ENCODE results near the gene KCNIP3.
"Not testable (repeated sequence)": the region's sequence is repeated elsewhere in the genome, so short reads cannot be mapped to it uniquely, and the experiment has no call there.

Gene KCNIP3

DNA sequence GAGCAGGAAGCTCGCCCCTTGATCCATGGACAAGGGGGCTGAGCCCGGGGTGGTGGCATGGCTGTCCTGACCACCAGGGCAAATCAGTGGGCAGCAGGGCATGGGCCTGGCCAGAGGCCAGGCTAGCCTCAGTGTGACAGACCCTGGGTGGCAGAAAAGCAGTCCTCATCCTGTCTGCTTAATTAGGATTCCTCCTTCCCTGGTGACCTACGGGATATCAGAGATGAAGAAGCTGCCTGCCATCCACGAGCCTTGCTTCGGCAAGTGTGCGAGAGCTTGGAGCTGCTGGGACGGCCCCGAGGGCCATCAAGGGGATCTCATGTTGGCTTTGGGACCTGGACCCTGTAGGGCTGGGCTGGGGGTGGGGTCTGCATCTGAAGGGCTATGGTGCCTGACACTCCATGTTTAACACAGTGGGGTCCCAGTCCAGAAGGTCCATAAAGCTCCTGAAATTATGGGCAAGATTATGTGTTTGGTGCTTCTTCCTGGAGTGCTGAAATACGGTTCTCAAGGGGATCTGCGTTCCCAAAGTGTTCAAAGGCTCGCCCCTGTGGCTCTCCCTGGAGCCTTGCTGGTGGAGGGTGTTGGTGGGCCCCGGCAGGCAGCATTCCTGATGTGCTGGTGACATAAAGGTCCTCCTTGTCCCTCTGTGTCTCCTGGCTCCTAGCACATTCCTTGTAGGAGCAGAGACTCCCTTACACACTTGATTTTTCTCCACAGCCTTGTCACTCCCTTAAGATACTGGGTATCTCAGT, 52.6 kb downstream of the KCNIP3 start:
- no peak for DNase-seq

DNA sequence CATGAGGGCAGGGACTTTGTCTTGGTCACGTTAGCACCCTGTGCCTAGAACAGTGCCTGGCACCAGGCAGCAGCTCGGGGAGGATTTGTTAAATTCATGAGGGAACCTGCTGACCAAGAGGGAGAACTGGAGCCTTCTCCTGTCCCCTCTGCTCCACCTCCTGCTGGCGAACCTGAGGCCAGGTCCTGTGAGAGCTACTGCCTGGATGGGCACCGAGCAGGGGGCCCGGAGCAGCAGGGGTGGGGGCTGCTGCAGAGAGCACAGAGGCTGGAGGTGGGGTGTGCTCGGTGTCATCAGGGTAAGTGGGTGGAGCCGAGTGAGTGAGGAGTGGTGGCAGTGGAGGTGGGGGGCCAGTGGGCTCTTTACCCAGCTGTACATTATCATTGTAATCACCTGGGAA, 53.2 kb downstream of the KCNIP3 start:
- no peak for DNase-seq

DNA sequence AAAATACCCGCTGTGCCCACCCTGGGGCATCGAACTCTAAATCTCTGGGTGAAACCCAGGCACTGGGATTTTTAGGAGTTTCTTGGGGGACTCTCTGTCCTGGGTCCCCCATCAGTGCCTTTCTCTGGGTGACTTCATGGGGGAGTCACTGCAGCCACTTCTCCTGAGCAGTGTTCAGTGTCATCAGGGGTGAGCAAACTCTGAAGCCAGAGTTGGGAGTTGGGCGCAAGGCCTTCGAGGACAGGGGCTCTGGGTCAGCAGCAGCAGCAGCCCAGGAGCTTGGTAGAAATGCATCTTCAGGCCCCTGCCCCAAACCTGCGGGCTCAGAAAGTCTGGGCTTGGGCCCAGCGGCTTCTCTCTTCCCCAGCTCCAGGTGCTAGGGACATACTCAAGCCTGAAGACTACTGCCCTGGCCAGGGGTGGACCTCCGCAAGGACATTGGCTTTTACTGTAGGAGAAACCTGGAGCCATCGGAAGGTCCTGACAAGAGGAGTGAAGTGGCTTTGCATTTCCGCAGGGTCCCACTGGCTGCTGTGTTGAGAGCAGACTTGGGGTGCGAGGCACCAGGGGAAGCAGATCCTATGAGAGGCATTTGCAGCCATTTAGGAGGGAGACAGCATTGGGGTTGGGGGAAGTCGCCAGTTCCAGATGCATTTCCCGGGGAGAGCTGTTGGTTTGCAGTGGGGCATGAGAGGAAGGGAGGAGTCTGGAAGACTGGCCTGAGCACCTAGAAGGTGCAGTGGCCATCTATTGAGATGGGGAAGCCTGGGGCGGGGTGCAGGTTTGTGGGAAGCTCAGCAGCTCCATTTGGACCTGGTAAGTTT, 53.8 kb downstream of the KCNIP3 start:
- no peak for DNase-seq

DNA sequence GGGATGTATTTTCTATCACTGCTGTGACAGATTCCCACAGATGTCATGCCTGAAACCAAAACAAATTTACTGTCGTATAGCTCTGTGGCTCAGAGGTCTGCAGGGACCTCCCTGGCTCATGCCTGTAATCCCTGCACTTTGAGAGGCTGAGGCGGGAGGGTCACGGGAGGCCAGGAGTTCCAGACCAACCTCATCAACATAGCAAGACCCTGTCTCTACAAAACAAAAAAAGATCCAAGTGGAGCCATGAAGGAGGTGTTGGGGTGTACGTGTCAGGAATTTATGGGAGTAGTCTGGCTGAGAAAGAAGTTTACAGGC, 54.4 kb downstream of the KCNIP3 start:
- DNase-seq = no peak

DNA sequence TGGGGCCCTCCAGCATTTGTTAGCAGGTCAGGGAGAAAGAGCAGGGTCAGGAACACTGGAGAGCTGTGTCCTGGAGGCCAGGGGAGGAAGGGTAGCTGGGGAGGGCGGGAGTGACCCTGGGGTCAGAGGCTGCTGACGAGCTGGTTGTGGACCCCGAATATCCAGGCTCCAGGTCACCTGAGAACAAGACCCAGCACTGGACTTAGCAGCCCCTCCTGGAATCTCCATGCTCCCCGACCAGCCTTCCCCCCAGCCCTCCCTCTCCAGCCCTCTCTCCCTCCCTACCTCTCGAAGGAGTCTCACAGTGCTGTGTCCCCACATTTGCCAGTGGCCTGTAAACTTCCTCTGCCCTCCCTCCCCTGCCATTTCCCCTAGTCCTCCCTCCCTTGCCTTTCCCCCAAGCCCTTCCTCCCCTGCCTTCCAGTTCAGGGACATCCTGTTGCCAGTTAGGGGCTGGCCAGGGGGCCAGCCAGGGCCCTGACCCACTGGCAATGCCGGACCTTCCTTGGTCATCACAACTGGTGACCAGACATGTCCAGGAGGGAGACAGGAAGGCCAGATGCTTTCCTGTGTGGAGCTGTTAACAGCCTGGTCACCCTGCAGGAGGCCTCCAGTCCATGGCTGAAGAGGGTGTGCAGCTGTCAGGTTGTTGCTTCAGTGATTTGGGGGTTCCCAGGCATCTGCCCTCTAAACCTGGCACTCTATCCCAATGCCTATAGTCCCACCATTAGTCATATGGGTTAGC, 55.3 kb downstream of the KCNIP3 start:
- no peak for DNase-seq

DNA sequence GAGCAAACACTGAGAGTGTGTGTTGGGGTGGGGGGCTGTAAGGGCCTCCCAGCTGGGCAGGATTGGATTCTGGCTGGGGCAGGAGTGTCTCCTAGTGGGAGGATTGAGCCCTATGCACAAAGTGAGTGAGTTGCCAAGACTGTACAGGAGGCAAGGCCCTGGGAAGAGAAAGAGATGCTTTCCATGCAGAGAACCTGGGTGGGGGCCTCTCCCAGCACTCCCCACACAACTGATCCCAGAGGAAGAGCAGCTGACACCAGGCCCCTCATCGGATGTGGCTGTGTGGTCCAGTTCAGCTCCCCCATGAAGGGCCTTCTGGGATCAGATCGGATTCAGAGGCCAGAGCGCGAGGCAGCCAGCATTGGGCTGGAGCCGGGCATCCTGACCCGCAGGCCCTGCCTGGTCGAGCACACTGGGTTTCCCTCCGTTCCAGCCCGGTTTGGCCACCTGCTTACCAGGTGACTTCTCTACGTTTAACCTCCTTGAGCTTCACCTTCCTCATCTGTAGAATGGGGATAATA, 56.0 kb downstream of the KCNIP3 start:
- DNase-seq = no peak

DNA sequence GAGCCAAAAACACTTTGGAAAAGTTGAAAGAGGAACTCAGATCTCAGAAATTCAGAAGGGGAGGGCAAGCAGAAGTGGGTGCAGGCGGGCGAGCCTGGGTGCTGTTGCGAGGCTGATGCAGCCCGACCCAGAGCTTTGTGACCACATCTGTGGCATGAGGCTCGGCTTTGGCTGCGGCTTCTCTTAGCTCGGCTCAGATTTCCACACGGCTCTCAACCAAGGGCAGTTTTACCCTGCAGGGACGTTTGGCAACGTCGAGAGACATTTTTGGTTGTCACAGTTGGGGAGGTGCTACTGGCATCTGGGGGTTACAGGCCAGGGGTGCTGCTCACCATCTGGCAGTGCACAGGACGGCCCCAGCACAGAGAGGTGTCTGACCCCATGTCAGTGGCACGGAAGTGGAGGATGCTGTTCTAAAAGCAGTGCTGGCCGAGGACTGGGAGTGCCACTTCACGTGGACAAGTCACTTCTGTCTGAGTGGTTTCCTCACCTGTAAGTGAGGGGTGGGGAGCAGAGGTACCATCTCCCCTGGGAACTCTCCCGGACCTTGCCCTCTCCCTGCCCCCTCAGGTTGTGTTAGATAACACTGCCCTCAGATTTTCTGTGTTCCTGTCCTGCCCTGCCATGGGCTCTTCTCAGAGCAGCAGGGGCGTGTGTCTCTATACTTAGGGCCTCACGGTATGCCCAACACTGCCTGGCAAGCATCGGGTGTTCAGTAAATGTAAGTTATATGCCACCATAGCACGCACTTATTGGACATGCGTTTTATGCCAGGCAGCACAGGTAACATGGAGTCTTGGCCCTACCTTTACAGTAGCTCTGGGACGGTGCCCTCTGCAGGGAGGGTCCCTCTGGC, 56.7 kb downstream of the KCNIP3 start:
- no peak for DNase-seq

DNA sequence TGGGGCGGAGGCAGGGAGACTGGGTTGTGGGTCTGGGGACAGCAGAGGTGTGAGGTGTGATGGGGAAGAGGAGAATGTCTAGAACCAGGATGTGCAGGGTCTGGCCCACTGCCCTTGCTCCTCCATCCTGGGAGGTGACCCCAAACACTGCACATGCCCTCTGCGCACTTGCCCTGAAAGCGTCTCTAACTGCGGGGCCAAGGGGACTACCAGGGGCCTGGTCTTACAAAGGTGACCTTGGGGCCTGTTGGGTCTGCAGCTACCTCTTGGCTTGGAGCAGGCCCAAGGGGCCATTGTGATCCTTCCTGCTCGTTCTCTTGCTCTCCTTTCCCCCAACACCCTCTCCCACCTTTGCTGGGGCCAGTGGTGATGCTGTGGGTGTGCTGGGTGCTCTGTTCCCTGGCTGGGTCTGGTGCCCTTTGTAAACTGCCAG, 57.3 kb downstream of the KCNIP3 start:
- DNase-seq = no peak

DNA sequence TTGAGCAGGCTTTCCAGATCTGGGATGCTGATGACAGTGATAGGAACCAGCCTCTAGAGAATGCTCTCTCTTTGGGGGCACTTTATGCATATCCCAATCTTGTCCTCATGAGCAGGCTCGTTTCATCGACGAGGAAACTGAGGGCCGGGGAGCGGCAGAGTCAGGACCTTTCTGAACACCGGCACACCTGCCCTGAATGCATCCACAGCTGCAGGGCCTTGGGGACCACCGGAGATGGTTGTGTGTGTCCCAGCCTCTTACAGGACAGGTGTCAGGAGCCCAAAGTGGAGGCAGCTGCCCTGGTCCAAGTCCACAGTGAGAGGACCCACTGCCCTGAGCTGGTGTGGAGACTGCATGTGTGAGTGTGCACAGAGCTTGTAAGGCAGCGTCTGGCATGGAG, 57.8 kb downstream of the KCNIP3 start:
- no peak for DNase-seq

DNA sequence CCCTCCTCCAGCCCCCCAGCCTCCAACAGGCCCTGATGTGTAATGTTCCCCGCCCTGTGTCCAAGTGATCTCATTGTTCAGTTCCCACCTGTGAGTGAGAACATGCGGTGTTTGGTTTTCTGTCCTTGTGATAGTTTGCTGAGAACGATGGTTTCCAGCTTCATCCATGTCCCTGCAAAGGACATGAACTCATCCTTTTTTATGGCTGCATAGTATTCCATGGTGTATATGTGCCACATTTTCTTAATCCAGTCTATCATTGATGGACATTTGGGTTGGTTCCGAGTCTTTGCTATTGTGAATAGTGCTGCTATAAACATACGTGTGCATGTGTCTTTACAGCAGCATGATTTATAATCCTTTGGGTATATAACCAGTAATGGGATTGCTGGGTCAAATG, 58.3 kb downstream of the KCNIP3 start:
- not testable (repeated sequence) for DNase-seq

DNA sequence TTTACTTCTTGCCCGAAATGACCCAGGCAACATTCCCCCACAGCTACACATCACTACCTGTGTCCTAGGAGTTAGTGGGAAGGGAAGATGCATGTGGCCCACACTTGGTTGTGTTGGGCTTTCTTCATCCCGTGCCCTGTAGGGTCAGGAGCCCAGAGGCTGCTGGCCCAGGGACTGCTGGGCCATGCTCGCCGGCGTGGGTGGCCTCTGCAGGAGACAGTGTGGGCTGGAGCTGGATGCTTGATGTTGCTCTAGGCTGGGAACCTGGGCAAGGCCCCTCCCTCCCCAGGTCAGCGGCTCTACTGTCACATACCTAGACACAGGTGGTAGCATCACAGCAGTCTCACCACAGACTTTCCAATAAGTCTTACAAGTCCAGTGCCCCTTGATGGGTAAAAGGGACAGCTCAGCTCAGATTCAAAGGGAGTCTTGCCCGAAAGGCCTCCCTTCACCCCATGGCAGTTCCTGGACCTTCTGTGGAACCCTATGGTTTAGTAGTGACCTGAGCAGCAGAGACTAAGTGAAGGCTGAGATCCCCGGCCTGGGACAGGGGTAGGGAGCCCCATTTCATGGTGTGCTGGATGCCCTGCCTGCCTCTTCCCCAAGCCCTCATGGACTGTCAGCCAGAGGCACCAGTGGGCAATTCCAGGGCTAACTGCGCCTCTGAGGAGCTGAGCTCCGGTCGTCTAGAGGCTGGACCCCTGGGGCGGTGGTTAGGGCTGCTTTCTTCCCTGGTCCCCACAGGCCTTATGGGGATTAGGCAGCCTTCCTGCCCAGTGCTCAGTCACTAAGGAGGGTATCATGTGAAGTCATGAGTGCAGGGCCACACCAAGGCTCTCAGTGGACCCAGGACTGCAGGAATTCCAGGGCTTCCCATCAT, 59.9 kb downstream of the KCNIP3 start:
- DNase-seq = no peak

DNA sequence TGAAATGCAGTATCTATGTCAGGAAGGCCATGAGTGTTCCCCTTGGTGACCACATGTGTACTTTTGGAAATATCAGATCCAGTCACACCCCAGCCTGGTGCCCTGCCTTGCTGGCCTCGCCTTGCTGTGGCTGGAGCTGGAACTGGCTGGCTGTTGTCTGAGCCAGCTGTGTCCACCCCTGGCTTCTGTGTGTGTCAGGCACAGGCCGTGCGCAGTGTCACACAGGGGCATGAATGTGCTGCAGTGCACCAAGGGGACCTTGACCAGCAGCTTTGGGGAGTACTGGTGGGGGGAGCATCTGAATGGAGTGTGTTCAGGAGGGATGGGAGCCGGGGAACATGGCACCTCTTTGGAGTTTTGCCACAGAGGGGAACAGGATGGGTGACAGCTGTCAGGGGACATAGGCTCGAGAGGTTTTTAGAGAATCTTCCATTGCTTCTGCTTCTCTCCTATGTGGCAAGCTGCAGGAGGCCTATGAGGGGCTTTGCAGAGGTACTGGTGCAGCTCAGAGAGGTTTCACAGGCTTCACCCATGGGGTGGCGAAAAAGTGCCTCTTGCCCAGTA, 60.7 kb downstream of the KCNIP3 start:
- DNase-seq = no peak

DNA sequence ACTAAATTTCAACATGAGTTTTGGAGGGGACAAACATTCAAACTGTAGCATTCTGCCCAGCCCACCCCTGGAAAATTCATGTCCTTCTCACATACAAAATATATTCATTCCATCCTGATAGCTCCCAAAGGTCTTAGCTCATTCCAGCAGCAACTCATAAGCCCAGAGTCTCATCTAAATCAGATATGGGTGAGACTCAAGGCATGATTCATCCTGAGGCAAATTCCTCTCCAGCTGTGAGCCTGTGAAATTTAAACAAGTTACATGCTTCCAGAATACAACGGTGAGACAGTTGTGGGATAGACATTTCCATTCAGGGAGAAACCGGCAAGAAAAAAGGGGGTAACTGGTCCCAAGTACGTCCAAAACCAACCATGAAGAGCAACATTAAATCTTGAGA, 61.9 kb downstream of the KCNIP3 start:
- no peak for DNase-seq

DNA sequence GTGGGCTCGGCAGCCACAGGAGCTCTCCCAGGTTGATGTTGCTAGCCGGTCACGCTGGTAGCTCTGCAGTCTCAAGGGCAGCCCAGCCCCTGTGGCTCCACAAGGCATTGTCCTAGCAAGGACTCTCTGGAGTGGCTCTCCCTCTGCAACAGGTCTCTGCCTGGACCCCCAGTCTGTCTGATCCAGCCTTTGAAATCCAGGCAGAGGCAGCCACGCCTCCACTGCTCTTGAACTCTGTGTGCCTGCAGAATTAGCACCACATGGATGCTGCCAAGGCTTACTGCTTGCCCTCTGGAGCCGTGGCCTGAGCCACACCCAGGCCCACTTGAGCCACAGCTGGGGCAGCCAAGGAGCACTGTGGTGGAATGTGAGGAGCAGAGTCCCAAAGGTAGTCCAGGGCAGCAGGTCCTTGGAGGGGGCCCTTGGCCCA, 62.4 kb downstream of the KCNIP3 start:
- DNase-seq = no peak

DNA sequence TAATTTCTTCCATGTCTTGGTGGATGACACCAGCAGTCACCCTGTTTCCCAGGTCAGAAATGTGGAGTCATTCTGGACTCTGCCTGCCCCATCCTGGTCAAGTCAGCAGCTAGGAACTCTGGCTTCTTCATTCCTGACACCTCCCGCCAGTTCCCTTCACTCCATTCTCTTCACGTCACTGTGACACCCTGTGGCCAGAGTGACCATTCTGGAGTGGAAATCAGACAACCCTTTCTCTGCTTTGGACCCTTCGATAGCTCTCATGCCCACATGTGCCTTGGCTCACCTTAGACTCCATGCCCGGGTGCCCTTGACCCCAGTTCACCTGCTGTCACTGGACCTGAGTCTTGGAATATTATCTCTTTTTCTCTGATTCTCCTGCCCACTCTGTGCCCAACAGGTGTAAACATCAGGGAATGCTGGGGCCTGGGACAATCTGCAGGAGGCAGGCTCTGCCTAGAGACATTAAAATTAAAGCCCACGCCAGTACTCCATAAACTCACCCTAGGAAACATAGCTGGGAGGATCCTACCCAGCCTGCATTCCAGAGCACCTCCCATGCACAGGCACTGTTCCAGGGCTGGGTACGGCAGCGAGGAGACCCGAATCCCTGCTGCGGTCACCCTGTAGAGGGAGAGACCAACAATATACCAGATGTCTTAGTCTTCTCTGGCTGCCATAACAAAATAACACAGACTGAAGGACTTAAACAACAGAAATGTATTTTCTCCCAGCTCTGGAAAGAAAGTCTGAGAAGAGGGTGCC, 64.3 kb downstream of the KCNIP3 start:
- no peak for DNase-seq

DNA sequence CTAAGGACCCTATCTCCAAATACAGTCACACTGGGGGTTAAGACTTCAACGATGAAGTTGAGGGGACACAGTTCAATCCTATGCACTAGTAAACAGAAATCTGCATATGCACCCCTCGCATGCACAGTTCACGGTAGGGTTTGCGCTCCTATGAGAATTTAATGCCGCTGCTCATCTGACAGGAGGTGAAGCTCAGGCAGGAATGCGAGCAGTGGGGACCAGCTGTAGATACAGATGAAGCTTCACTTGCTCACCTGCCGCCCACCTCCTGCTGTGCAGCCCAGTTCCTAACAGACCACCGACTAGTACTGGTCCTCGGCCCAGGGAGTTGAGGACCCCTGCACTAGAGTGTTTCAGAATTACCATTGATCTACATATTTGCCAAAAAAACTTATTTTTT, 65.3 kb downstream of the KCNIP3 start:
- DNase-seq = no peak

DNA sequence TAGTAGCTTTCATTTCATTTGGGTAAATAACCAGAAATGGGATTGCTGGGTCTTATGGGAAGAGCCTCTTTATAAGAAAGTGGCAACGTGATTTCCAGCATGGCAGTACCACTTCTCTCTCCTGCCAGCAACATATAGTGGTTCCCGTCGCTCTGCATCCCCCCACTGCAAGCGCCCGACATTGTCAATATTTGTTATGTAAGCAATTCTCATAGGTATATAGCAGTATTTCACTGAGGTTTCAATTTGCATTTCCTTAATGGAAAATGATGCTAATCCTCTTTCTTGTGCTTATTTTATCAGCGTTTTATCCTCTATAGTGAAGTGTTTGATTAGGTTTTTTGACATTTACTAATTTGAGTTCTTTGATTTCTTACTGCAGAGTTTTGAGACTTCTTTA, 69.4 kb downstream of the KCNIP3 start:
- DNase-seq = no peak

DNA sequence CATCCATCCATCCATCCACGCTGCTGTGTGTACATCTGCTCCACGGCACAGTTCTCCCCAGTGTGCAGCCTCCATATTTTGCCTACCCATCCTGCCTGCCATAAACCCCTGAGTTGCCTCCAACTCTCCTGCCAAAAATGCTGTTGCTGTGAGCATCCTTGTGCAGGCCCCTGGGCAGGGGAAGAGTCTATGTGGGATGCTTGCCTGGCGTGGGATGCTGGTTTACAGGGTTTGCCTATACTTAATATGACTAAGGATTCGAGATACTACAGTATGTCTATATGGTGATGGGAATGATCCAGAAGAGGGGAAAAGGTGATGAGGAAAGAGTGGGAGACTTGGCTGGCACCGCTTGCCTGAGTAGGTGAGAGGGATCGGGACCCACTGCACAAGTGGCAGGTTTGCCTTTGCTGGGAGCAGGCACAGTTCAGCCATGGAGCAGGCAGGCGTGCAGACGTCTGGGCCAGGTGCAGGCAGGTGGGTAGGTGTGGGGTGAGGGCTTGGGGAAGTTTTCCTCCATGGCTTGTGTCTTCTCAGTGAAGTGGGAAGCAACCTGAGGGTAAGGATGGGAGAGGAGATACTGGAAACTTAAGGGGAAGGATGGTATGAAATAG, 75.2 kb downstream of the KCNIP3 start:
- no peak for DNase-seq

DNA sequence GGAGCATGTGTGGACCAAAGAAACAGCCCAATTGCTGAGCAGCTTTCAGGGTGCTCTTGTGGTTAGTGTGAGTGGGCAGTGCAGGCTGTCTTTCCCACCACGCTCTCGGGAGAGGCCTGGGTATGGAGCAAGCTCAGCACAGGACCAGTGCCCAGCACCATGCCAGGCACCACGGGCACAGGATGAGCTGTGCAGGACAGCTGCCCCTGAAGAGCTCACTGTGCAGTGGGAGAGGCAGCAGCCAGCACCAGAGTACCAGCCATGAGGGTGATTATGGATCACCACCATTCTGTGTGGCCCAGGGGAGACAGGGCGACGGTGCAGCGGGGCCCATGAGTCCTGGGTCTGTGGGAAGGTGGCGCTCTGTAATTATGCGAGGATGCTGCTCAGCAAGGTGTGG, 75.7 kb downstream of the KCNIP3 start:
- no peak for DNase-seq

DNA sequence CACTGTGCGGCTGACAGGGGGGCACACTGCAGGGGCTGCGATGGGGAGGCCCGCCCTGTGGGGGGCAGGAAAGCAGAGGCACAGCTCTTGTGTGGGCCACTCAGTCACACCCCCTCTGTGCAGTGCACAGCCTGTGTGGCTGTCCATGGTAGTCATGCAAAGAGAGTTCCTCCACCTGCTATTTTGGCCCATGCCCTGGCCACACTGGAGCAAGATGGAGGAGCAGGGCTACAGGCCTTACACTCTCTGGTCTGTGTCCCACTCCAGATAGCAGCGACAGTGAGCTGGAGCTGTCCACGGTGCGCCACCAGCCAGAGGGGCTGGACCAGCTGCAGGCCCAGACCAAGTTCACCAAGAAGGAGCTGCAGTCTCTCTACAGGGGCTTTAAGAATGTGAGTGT, 76.9 kb downstream of the KCNIP3 start:
- no peak for DNase-seq
